B cell (primary cell): ENCODE measurements around the gene SMIM14. TPM values are rescaled to one million over a fixed set of nuclear protein-coding genes. Genes with fewer than 3 reads are reported as not detected.

Experiments
- ATAC-seq: fragments of 200-7000 bp; cut with Tn5 transposase; one replicate; pipeline ENCODE4 v1.10.0; 2021; ENCODE audit warnings: low read depth, mild to moderate bottlenecking, moderate number of reproducible peaks, moderate library complexity
- CTCF ChIA-PET: fragments of 350-600 bp; sonication (Branson Sonifier 250); formaldehyde crosslinking; loops from one replicate; lab custom pipeline; 2021; ENCODE audit warnings: antibody characterized with exemption, inconsistent platforms; lab: Charles Lee
- POLR2A ChIA-PET: fragments of 350-600 bp; sonication (Branson Sonifier 250); formaldehyde crosslinking; loops from one replicate; lab custom pipeline; 2021; ENCODE audit warnings: antibody characterized with exemption; lab: Charles Lee
- DNase-seq: peaks from one replicate; pipeline ENCODE4 v3.0.0; 2013
- H2AFZ ChIP-seq: 2 replicates; pipeline ENCODE4 v1.6.1; 2012; ENCODE audit warnings: mild to moderate bottlenecking, low read depth, low read length; ENCODE audit not compliant: insufficient read depth, poor library complexity, severe bottlenecking
- H3K27ac ChIP-seq, 2 donors: 1 replicate in 1 of 2; 2 replicates in 1 of 2; pipeline ENCODE4 v1.5.1; 2012 to 2013; ENCODE audit warnings: low read length in 2 of 2, mild to moderate bottlenecking in 2 of 2, moderate library complexity in 1 of 2
- H3K27me3 ChIP-seq, 4 experiments: fragments of 200-600 bp in 1 of 4; sonication (generic) in 1 of 4; replicated peaks in 1 of 4; 1 replicate in 2 of 4; 2 replicates in 2 of 4; pipeline versions ENCODE4 v1.6.1 to v1.7.0; 2013 to 2016; ENCODE audit warnings: low read length in 3 of 4, mild to moderate bottlenecking in 2 of 4, mixed read lengths in 1 of 4, moderate library complexity in 1 of 4; ENCODE audit not compliant: insufficient read depth in 4 of 4, control insufficient read depth in 3 of 4; ENCODE audit errors: control extremely low read depth in 1 of 4
- H3K36me3 ChIP-seq, 2 experiments: replicated peaks in 1 of 2; 1 replicate in 1 of 2; 2 replicates in 1 of 2; pipeline versions ENCODE4 v1.6.1 to v1.7.1; 2013; ENCODE audit warnings: low read length in 1 of 2; ENCODE audit not compliant: insufficient read depth in 2 of 2, control insufficient read depth in 1 of 2; ENCODE audit errors: control extremely low read depth in 1 of 2, extremely low read depth in 1 of 2
- H3K4me1 ChIP-seq, 2 donors: fragments of 200-600 bp in 1 of 2; sonication (generic) in 1 of 2; 1 replicate in 1 of 2; 2 replicates in 1 of 2; pipeline versions ENCODE4 v1.5.1 to v1.6.1; 2013 to 2017; ENCODE audit warnings: low read length in 2 of 2; ENCODE audit not compliant: control insufficient read depth in 2 of 2, insufficient read depth in 2 of 2
- H3K4me2 ChIP-seq: replicated peaks from 2 replicates; pipeline ENCODE3; 2012; ENCODE audit warnings: mild to moderate bottlenecking, low read depth, low read length; ENCODE audit not compliant: poor library complexity, severe bottlenecking
- H3K4me3 ChIP-seq, 5 experiments: fragments of 200-600 bp in 1 of 5; sonication (generic) in 1 of 5; 1 replicate in 3 of 5; 2 replicates in 2 of 5; pipeline versions ENCODE4 v1.5.1 to v1.7.0; 2011 to 2016; ENCODE audit warnings: low read length in 4 of 5, mild to moderate bottlenecking in 4 of 5, low read depth in 2 of 5, control low read depth in 1 of 5, moderate library complexity in 1 of 5; ENCODE audit not compliant: insufficient read depth in 1 of 5; ENCODE audit errors: control extremely low read depth in 1 of 5, extremely low read depth in 1 of 5
- H3K79me2 ChIP-seq: fragments of 200-600 bp; sonication (generic); one replicate; pipeline ENCODE4 v1.6.0; 2016; ENCODE audit warnings: low read length; ENCODE audit not compliant: control insufficient read depth, insufficient read depth
- H3K9ac ChIP-seq: fragments of 200-600 bp; sonication (generic); 2 replicates; pipeline ENCODE4 v1.6.1; 2017; ENCODE audit warnings: mild to moderate bottlenecking, low read length, moderate library complexity
- H3K9me3 ChIP-seq, 3 donors: one replicate each; pipeline versions ENCODE4 v1.6.1 to v1.7.1; 2013; ENCODE audit warnings: low read length in 2 of 3; ENCODE audit not compliant: control insufficient read depth in 2 of 3, insufficient read depth in 1 of 3; ENCODE audit errors: control extremely low read depth in 1 of 3
- H4K20me1 ChIP-seq: 2 replicates; pipeline ENCODE4 v1.6.0; 2012; ENCODE audit warnings: mild to moderate bottlenecking, low read length; ENCODE audit not compliant: insufficient read depth, control insufficient read depth, poor library complexity, severe bottlenecking
- H3K27ac Mint-ChIP-seq: one replicate; pipeline ENCODE4 v1.8.0; 2021; ENCODE audit warnings: mixed read lengths
- H3K27me3 Mint-ChIP-seq: one replicate; pipeline ENCODE4 v1.8.0; 2021; ENCODE audit warnings: mixed read lengths
- H3K4me1 Mint-ChIP-seq: one replicate; pipeline ENCODE4 v1.8.0; 2021; ENCODE audit warnings: mixed read lengths
- H3K4me3 Mint-ChIP-seq: one replicate; pipeline ENCODE4 v1.8.0; 2021; ENCODE audit warnings: mixed read lengths
- H3K9me3 Mint-ChIP-seq: one replicate; pipeline ENCODE4 v1.8.0; 2022; ENCODE audit warnings: mixed read lengths; ENCODE audit not compliant: insufficient read depth
- EZH2 ChIP-seq: IDR thresholded peaks from 2 replicates; pipeline ENCODE4 v1.6.1; 2012; ENCODE audit warnings: borderline replicate concordance, low read depth, mild to moderate bottlenecking, moderate library complexity, low read length; ENCODE audit not compliant: insufficient read depth, poor library complexity, severe bottlenecking
- WGBS: methylation state at CpG from one replicate; pipeline ENCODE4 v1.1.5; 2013; ENCODE audit warnings: missing lambda C conversion rate; ENCODE audit not compliant: insufficient coverage; 5-methylcytosine and 5-hydroxymethylcytosine counted together
- intact Hi-C: fragments of 100-400 bp; cut with micrococcal nuclease; formaldehyde crosslinking; loops from one replicate; pipeline ENCODE4 v1.10.0; 2022
- polyA plus RNA-seq: library from polyadenylated mRNA; depleted of rRNA; stranded (reverse); fragments of >200 nt; gene quantifications from 2 replicates; pipeline ENCODE4 v1.2.3, GENCODE V29; 2012
- total RNA-seq, 2 donors: library from RNA; stranded (reverse); fragments of 120-200 nt in 1 of 2; gene quantifications; 1 replicate in 1 of 2; 2 replicates in 1 of 2; pipeline versions ENCODE4 v1.2.3 to v1.2.4, GENCODE V29; 2013 to 2022
- TF ChIP-seq, protein P1 (sequence below): fragments of 200-600 bp; IDR thresholded peaks from one replicate; pipeline ENCODE4 v1.8.0; 2022; ENCODE audit warnings: antibody characterized with exemption, mild to moderate bottlenecking

The SMIM14 gene
- total and polyA plus RNA-seq, 2 donors (not counting 1 experiment from before 2014, with no cell fraction given): 38.9 to 56.0 TPM

- Mint-ChIP-seq H3K9me3 (no peaks in the 10 kb centered on the region), H3K27ac (no peak overlapping the region), H3K27me3 (no peaks in the 10 kb centered on the region), H3K4me3 (no peak overlapping the region), H3K4me1 (no peaks in the 10 kb centered on the region)
- Histone ChIP-seq H3K36me3 (peaks cover 10 to 37% of the 10 kb centered on the region in 2 experiments), H3K27ac (no peak overlapping the region), H3K4me1 (no peaks in the 10 kb centered on the region), H3K79me2 (no peaks in the 10 kb centered on the region), H3K4me3 (no peak overlapping the region), H3K4me2 (no peak overlapping the region), H3K27me3 (no peaks in the 10 kb centered on the region), H3K9me3 (no peaks in the 10 kb centered on the region), H4K20me1 (no peaks in the 10 kb centered on the region), H3K9ac (no peak overlapping the region), H2AFZ (no peak overlapping the region)
- no peak for ATAC-seq
- no peak for DNase-seq
- TF ChIP-seq, protein P1, sequence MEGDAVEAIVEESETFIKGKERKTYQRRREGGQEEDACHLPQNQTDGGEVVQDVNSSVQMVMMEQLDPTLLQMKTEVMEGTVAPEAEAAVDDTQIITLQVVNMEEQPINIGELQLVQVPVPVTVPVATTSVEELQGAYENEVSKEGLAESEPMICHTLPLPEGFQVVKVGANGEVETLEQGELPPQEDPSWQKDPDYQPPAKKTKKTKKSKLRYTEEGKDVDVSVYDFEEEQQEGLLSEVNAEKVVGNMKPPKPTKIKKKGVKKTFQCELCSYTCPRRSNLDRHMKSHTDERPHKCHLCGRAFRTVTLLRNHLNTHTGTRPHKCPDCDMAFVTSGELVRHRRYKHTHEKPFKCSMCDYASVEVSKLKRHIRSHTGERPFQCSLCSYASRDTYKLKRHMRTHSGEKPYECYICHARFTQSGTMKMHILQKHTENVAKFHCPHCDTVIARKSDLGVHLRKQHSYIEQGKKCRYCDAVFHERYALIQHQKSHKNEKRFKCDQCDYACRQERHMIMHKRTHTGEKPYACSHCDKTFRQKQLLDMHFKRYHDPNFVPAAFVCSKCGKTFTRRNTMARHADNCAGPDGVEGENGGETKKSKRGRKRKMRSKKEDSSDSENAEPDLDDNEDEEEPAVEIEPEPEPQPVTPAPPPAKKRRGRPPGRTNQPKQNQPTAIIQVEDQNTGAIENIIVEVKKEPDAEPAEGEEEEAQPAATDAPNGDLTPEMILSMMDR: no peak
- no peak for TF ChIP-seq EZH2
- WGBS: 100% methylated on average over 1 of the region's 5 CpGs
- POLR2A ChIA-PET: no interaction called here
- intact Hi-C loops: no loop called here
- CTCF ChIA-PET: interaction anchor here (0.7 to 0.8 kb wide), 3 partner anchors 22 to 246 kb away, joined by 3 to 4 read pairs (median 3); no protein-coding TSS in a partner anchor
Measured at GRCh38 chr4:39510348-39510929, 128.2 kb downstream of the SMIM14 start.

DNA sequence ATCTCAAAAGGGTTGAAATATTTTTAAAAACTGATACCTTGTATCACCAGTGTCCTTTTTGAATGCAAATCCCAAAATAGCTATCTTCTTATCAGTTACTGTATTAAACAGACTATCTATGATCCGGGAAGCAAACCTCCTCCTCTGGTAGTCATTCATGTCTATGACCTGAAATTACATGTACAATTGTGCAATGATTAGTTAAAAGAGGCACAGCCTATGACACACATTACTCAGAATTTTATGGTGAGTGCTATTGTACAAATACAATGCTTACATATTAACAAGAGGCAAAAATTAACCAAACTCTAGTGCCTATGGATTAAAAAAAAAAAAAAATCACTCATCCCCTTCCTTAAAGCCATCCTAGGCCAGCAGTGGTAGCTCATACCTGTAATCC lies 133.1 kb downstream of the SMIM14 start:
- TF ChIP-seq, protein P1: no peak
- no peak for TF ChIP-seq EZH2
- no CpG with 5 or more reads among the region's 1 CpG for WGBS
- intact Hi-C loops: no loop called here
- H3K9me3 ChIP-seq: no peaks in the 10 kb centered on the region
- H3K4me2 ChIP-seq: no peak overlapping the region
- H4K20me1 ChIP-seq: no peaks in the 10 kb centered on the region
- no peaks in the 10 kb centered on the region for H3K79me2 ChIP-seq
- no peaks in the 10 kb centered on the region for H3K9me3 Mint-ChIP-seq
- H3K27me3 ChIP-seq: no peaks in the 10 kb centered on the region
- no peaks in the 10 kb centered on the region for H3K4me1 ChIP-seq
- no peak overlapping the region for H3K27ac Mint-ChIP-seq
- no peak overlapping the region for H3K4me3 Mint-ChIP-seq
- peaks cover 14 to 58% of the 10 kb centered on the region in 2 experiments for H3K36me3 ChIP-seq
- DNase-seq (no peak), ATAC-seq (no peak)
- H3K27me3 Mint-ChIP-seq: no peaks in the 10 kb centered on the region
- H3K4me3 ChIP-seq: no peak overlapping the region
- H3K27ac ChIP-seq: no peak overlapping the region
- H2AFZ ChIP-seq: no peak overlapping the region
- ChIA-PET POLR2A (no interaction called here), CTCF (interaction anchor here (0.6 kb wide), 1 partner anchor 189 kb away, joined by 3 read pairs; no protein-coding TSS in a partner anchor)
- no peaks in the 10 kb centered on the region for H3K4me1 Mint-ChIP-seq
- H3K9ac ChIP-seq: no peak overlapping the region
